NCI-H1105 (cell line): Measurements from ENCODE around the gene PPP3CB.

Experiments used
- DNase-seq: peaks from one replicate; lab custom pipeline; 2025; lab: John Stamatoyannopoulos, UW

PPP3CB gene

DNA sequence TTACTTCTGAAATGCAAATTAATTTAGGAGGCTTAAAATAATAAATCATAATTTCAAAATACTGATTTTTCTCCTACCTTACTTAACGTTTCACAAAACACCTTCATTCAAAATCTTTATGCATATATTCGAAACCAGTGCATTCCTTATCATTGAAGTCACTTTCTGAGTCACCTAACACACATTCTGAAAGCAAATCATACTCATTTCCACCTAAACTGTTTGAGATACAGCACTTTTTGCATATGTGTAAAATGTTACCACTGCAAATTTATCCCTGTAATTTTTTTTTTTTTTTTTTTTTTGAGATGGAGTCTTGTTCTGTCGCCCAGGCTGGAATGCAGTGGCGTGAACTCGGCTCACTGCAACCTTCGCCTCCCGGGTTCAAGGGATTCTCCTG lies 15.7 kb downstream of the PPP3CB start:
- no peak for DNase-seq

DNA sequence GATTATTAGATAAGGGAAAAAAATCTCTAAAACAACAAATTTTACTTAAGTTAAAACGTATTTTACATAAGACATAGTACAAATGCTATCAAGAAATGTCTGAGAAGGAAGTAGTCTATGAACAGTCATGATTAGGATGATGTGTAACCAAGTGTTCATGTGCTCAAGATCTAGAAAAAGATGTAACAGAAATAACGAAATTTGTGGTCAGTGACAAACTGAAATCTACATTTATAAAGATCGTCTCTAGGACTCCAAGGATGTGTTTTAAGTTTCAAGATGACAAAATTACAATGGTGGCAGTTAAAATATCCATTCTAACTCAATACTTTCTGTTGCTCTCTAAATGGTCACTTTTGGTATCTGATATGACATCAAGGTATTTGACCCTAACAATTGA lies 17.2 kb downstream of the PPP3CB start:
- DNase-seq: no peak

DNA sequence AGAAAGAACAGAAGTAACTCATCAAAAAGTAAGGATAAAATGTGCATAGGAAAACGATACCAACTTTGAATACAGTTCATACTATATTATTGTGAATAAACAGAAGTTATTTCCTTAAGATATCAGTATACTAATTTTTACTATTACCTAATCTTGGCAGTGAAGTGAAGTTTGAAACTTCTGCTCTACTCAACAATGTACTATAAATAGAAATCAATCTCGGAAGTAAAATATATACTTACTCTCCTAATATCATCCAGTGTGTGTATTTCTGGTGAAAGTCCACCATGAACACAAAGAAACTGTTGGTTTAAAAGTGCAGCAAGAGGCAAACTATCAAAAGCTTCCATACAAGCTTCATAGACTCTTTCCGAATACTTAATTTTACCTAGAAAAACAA lies 24.6 kb downstream of the PPP3CB start:
- DNase-seq: no peak

DNA sequence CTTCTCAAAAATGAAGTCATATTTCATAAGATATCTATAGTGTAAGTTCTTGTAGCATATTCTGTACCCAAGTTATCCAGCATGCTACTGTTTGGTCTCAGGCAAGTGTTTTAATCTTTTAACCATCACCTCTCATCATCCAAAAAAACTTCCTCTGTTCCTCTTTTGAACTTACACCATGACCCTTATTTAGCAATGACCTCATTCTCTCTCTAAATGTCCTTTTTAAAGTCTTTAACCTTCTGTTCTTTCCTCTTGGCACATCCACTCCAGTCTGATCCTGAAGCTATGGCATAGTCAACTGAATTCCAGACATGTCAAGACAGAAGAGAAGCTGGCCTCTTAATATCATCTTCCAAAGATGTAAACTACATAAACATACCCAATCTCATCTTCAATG lies 26.2 kb downstream of the PPP3CB start:
- DNase-seq: no peak

DNA sequence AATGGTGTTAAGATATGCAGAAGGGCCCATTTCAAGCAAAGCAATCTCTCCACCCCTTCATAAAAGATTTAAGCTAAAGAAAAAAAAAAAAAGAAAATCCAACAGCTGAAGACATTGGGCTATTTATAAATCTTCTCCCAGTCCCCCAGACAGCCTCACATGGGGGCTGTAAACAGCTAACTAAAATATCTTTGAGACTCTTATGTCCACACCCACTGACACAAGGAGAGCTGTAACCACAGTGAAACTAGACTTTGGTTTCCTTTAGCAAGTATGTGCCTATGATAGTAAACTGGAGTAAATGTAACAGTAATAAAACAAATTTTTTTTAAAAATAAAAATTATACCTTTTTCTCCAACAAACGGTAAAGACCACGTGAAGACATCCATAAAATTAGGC lies 28.6 kb downstream of the PPP3CB start:
- DNase-seq: no peak

DNA sequence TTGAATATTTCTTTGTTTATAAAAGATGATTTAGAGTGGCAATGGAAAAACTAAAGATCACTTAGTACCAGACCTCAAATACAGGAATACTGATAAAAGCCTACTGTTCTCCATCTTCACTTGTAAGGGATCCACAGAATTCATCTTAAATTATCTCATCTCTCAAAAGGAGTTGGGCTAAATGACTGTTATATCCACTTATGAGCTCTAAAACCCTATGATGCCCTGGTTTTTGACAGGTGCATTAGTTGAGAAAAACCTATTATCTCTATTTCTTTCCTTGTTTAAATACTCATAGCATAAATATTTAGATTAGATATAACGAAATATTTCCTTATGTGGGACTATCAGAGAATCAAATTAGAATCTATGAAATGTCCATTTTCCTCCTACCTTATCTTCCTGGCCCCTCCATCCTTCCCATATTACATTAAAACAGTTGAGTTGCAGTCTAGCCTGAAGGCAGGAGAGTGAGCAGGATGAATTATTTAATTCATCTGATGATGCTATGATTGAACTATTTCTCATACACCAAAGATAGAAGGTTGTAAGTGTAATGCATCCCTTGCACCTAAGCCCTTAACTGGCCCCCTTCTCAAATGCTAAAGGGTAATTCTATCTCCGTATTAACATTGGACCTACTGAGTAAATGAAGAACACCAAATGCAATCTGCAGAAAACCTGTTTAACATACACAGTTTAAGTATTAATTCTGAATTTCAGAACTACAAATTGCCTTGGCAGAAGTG lies 29.7 kb downstream of the PPP3CB start:
- no peak for DNase-seq

DNA sequence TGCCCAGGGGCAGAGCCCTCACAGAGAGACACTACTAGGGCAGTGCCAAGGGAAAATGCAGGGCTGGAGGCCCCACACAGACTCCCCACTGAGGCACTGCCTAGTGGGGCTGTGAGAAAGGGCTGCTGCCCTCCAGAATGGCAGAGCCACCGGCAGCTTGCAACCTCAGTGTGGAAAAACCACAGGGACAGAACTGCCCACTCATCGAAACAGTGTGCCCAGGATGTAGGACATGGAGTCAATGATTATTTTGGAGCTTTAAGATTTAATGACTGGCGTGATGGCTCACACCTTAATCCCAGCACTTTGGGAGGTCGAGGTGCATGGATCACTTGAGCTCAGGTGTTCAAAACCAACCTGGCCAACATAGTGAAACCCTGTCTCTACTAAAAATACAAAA lies 34.9 kb downstream of the PPP3CB start:
- no peak for DNase-seq

DNA sequence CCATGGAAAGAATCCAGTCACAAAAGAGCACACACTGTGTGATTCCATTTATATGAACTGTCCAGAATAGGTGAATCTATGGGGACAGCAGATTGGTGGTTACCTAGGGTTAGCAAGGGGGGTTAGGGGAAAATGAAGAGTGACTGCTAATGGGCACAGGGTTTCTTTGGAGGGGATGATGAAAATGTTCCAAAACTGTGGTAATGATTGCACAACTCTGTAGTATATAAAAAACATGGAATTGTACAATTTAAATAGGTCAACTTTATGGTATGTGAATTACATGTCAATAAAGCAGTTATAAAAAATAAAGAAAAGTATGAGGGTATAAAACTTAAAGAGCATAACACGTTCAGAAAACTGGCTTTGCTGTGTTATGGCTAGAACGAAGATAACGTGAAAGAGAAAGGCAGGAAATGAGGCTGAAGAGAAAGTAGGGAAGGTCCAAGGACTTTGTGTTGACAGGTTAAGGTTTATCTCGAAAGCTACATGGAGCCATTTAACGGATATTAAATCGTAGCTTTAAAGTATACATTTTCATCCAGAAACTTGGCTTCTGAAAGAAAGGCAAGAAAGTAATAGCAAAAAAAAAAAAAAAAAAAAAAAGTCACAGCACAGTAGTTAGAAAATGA lies 36.0 kb downstream of the PPP3CB start:
- no peak for DNase-seq

DNA sequence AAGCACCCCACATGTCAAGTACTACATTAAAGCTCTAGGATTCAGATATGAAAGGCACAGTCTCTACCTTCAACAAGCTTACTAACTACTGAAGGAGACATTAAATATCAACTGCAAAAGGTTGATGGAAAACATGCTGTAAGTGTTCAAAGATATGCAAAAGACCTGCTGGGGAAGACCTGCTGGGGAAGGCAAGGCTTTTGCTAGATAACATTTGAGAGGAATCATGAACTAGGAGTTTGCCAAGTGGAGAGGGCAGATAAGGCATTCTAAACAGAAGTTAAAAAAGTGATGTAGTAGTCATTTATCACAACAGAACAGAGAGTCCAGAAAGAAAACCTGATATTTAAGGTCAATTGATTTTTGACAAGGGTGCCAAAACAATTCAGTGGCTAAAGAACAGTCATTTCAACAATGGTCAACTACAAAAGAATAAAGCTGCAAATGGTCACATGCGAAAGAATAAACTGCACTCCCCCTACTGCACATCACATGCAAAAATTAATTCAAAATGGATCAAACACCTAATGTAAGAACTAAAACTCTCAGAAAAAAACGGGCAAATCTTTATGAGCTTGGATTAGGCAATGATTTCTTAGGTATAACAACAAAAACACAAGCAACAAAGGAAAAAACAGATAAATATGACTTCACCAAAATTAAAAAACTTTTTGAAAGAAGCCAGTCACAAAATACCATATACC lies 39.5 kb downstream of the PPP3CB start:
- DNase-seq: no peak

DNA sequence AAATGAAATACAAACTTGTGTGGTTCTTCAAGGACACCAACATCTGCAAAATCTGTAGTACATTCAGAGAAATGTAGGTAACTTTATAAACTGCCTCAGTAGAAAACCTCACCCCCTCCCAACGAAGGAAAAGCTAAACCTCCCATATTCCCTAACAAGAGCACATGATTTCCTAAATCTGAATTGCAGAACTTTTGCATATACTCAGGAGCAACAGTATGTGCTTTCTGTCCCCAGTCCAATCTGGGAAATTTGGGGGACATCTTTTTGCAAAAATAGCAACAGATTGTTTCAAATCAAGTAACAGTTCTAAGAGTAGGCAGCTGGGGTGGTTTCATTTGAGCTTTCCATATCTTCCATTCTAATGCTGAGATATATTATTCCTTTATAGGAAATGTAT lies 46.7 kb downstream of the PPP3CB start:
- DNase-seq: no peak

DNA sequence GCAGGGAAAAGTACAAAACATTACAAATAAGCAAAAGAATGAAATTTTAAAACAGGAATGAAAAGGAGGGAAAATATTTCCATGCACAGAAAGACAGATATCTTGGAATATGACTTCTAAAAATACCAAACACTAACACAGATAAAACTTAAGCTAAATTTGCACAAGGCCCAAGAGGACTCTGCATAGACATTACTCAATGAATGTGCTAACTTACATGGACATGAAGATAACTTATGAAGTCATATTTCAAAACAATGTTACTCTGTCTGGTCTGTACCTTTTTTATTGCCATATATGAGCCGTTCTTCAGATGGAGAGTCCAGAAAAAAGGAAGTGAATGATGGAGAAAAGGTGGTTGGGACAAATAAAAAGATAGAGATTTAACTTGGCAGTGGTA lies 47.4 kb downstream of the PPP3CB start:
- no peak for DNase-seq

DNA sequence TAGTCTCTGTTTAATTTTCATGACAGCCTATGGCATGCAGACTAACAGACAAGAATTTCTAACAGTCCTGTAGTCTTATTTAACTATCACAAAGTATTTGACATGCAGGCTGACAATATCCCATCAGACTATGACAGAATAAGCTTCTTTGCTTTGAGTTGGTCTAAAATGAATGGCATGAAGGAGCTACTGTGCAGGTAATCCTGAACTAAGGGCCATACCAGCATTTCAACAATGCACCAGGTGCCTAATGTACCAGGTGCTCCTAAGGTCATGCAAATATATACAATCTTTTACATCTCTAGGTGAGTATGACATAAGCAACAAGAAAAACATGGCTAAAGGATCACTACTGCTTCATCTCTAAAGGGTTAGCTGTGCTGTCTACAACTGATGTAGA lies 48.9 kb downstream of the PPP3CB start:
- DNase-seq: no peak

DNA sequence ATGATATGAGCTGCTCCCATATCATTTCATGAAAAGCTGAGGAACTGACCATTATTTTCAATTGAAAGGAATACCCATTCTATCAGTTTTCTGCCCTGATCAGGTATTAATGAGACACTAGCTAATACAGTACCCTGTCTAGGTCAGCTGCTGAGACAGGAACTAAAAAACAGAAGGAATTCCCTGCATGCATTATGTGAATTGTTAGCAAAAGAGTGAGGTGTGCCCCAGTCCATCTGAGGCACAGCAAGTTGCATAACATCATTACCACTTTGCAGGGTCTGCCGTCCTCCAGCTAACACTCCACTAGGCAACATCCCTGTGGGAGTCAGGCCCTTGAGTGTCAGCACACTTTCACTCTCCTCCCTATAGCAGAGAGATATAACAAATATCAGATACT lies 51.4 kb downstream of the PPP3CB start:
- no peak for DNase-seq

DNA sequence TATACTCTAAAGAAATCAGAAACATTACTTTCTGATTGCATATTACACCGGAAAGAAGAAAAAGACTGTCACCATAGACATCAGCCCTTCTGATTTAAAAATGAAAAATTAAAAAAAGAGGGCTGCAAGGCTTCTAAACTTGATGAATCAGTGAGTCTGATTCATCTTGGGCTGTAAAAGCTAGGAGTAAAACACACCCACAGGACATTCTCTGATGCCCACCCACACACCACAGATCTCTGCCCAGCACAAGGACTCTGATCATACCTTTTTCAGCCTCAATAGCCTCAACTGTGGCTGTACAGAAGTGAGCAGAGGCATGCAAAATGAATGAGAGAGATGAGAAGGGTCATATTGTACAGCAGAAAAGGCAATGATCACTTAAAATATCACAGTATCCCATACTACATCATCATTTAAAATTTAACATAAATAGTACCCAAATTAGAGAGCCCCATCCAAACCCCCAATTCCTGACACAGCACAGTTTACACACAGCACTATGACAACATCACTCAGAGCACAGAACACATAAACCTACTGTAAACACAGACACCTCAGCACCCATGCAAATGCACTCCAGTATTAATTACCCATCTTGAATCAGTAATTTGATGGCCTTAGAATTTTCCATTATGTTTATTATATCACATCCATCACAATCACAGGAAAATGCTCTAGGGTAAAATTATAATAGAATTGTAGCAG lies 56.1 kb downstream of the PPP3CB start:
- no peak for DNase-seq

DNA sequence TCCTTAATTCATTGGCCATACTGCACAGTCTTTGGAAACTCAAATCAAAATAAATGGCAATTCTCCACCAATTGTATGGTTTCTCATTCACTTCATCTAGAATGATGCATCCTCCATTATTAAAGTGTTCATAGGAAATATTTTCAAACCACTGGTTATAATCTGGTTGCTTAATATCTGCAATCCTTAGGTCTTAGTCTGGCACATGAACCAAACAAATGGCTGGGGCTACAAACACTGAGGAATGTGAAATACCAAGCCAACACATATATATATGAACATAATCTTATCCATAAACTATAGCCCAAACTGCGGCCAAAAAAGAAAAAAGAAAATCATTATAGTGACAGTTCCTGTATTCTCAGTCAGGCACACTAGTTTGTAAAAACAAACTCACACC lies 56.8 kb downstream of the PPP3CB start:
- no peak for DNase-seq

DNA sequence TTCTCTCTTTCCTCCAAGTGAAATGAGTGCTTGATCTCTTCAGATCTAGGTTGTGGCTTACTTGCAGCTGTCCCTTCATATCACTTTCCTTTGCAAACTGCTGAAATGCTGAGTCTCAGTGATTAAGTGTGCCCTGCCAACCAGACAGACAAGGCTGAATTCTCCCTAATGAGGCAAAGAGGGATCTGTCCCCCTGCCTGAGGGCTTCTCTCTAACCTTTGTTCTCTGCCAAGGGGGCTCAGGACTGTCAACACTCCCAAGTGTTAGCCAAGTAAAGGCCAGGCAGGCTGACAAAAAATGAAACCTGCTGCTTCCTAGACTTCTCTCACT lies 62.3 kb downstream of the PPP3CB start, which contains the start of gene MSS51:
Gene MSS51, minus strand, starts transcription at position 24 of the 330 bp plus-strand sequence. CDS start 5,277 bp downstream, outside the sequence.
- no peak for DNase-seq

DNA sequence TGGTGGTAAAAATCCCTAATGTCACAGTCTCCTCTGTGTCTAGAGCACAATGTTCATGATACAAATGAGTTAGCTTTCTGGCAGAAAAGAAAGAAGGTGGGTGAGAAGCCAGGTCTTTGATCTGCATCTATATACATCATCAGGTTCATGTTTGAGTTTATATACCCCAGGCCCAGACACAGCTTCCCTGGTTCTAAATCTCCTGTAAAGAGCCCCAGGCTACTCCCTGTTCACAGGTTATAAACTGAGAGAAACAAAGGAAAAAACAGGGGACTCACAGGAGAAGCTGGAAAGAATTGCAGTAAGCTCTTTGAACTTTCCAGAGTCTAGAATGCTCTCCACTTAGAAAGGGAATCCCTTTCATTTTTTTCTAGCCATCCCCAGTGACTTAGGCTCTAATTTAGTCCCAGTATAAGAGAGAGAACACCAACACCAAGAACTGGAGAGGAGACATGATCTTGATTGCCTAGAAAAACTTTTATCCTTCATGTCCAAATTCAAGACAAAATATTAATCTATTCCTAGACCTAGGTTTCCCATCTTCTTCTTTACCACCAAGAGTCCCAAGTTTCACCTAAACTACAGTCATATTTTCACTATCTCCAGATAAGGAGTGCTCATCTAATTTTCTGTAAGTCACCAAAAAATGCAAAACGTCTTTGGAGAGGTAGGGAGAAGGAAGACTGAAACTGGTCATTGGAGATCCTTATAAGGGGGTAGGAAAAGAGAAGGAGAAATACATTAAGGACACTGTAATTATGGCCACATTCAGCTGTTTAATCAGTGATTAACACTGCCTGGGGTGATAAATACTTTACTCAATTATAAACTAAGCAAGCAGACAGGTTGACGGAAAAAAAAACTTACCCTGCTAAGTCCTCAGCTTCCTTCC lies 62.9 kb downstream of the PPP3CB start:
- DNase-seq: no peak

DNA sequence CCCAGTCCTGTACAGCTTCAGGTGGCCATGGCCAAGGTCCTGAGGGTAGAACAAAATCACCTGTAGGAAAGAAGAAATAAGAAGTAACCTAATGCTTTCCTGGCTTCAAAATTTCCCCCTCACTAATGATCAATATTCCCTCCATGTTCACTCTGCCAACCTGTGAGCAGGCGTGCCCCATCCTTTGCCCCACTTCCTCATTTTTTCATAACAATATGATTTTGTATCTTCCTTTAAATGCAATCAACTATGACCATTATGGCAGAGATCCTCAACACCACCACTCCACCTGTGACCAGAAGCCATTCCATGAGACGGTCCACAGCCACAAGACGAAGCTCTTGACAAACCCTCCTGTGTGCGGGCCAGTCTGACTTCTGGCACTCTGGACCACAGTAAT lies 69.5 kb downstream of the PPP3CB start:
- no peak for DNase-seq

DNA sequence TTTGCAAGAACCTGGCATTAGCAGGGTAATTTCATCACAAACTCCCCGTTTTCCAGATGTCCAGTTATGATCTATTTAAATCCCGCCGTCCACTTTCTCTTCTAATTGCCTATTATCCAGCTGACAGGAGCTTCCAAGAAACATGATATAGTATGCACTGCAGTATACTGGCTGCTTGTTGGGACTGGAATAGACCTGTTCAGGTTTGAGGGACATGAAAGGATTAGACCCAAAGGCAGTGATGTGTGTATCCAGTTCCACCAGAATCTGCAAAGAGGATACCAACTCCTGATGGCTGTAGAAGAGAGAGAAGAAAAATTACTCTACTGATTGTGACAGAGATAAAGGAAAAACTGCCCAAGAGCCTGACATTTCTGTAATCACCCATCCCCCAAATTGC lies 71.3 kb downstream of the PPP3CB start:
- DNase-seq: no peak

DNA sequence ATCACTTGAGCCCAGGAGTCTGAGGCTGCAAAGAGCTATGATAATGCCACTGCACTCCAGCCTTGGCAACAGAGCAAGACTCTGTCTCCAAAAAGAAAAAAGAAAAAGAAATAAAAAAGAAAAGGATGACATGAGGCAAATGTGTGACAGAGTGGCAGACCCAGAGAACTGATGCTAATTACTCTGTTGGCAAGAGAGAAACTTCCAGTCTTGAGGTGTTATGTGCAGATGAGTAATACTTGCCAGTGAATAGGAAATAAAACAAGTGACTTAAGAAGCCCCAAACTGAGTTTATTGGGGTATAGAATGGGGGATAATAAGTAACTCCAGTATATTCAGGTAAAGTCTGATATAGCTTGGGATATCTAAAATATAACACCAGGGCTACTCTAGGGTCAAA lies 72.5 kb downstream of the PPP3CB start:
- DNase-seq: no peak

DNA sequence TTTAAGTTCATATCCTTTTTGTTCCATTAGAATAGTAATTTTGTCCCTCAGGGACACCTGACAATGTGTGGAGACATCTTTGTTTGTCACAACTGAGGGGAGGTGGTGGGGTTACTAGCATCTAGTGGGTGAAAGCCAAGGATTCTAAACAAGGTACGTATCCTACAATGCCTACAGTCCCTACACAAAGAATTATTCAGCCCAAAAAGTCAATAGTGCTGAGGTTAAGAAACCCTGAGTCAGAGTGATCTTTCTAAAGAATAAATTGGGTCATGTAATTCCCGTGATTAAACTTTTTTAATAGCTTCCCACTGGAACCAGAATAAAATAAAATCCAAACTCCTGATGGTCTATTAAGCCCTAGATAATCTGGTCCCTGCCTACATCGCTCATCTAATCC lies 79.3 kb downstream of the PPP3CB start:
- DNase-seq: no peak
